Measurements from ENCODE around the gene SMIM44. TPM values are rescaled to one million over a fixed set of nuclear protein-coding genes. Genes with fewer than 3 reads are reported as not detected.

The SMIM44 gene
- total RNA-seq, 1 experiment from 2014 or later: not detected

- in situ Hi-C loops (cut with HindIII; ENCODE audit: low pct_unique_long_range_greater_than_20kb, low sequenced_read_pairs): no loop called here
- no peaks in the 10 kb centered on the region for H3K9me3 ChIP-seq (ENCODE audit: control insufficient read depth, insufficient read depth, low read depth, low read length)
- no peaks in the 10 kb centered on the region for H3K4me1 ChIP-seq (ENCODE audit: control insufficient read depth, insufficient read depth, low read length)
- no peak overlapping the region for H3K27ac ChIP-seq (ENCODE audit: low read length)
- DNase-seq (ENCODE audit: low read depth, low spot score): no peak
- no peaks in the 10 kb centered on the region for H3K36me3 ChIP-seq (ENCODE audit: control insufficient read depth, insufficient read depth, low read length)
- BruUV-seq (replicated peaks): no TSS peak
- ChIA-PET POLR2A (no interaction called here), CTCF (interaction anchor here (0.7 kb wide), 1 partner anchor 124 kb away, joined by 4 read pairs; no protein-coding TSS in a partner anchor)
- no peak overlapping the region for H3K4me3 ChIP-seq (ENCODE audit: low read depth in 2 of 2, low read length in 2 of 2)
- TF ChIP-seq POLR2AphosphoS5 (IDR thresholded peaks at IDR 0.05; ENCODE audit: low read depth, low read length): peak; percentile 35; the same call in 1 of the 2 replicates
- TF ChIP-seq TCF7L2 (IDR thresholded peaks at IDR 0.05; ENCODE audit: low read depth, low read length): no peak
- TF ChIP-seq, protein P1, sequence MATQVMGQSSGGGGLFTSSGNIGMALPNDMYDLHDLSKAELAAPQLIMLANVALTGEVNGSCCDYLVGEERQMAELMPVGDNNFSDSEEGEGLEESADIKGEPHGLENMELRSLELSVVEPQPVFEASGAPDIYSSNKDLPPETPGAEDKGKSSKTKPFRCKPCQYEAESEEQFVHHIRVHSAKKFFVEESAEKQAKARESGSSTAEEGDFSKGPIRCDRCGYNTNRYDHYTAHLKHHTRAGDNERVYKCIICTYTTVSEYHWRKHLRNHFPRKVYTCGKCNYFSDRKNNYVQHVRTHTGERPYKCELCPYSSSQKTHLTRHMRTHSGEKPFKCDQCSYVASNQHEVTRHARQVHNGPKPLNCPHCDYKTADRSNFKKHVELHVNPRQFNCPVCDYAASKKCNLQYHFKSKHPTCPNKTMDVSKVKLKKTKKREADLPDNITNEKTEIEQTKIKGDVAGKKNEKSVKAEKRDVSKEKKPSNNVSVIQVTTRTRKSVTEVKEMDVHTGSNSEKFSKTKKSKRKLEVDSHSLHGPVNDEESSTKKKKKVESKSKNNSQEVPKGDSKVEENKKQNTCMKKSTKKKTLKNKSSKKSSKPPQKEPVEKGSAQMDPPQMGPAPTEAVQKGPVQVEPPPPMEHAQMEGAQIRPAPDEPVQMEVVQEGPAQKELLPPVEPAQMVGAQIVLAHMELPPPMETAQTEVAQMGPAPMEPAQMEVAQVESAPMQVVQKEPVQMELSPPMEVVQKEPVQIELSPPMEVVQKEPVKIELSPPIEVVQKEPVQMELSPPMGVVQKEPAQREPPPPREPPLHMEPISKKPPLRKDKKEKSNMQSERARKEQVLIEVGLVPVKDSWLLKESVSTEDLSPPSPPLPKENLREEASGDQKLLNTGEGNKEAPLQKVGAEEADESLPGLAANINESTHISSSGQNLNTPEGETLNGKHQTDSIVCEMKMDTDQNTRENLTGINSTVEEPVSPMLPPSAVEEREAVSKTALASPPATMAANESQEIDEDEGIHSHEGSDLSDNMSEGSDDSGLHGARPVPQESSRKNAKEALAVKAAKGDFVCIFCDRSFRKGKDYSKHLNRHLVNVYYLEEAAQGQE (IDR thresholded peaks at IDR 0.05; ENCODE audit: insufficient read depth in 1 of 2, low read depth in 2 of 2, low read length in 1 of 2): no peak
- intact Hi-C loops (cut with micrococcal nuclease; ENCODE audit: unreplicated experiment): no loop called here
- ATAC-seq: no peak
- H3K27me3 ChIP-seq (ENCODE audit: control insufficient read depth, insufficient read depth, low read length): no peaks in the 10 kb centered on the region
Observed at GRCh38 chr19:3467437-3468198, 15.6 kb downstream of the SMIM44 start.

GRCh38 chr19:3466635-3467034 lies 16.6 kb downstream of the SMIM44 start:
- Histone ChIP-seq H3K4me1 (ENCODE audit: control insufficient read depth, insufficient read depth, low read length) (no peaks in the 10 kb centered on the region), H3K27ac (ENCODE audit: low read length) (no peak overlapping the region)
- no peak for DNase-seq (ENCODE audit: low read depth, low spot score)

More at GRCh38 chr19:3466635-3467034, 16.6 kb downstream of the SMIM44 start:
- no peaks in the 10 kb centered on the region for H3K9me3 ChIP-seq (ENCODE audit: control insufficient read depth, insufficient read depth, low read depth, low read length)
- POLR2A ChIA-PET: interaction anchor here (0.6 kb wide), 1 partner anchor 169 kb away, joined by 3 read pairs; no protein-coding TSS in a partner anchor
- no peaks in the 10 kb centered on the region for H3K27me3 ChIP-seq (ENCODE audit: control insufficient read depth, insufficient read depth, low read length)
- CTCF ChIA-PET: interaction anchor here (0.6 kb wide), 1 partner anchor 140 kb away, joined by 3 read pairs; no protein-coding TSS in a partner anchor
- in situ Hi-C loops (cut with HindIII; ENCODE audit: low pct_unique_long_range_greater_than_20kb, low sequenced_read_pairs) (no loop called here), intact Hi-C loops (cut with micrococcal nuclease; ENCODE audit: unreplicated experiment) (no loop called here)
- H3K36me3 ChIP-seq (ENCODE audit: control insufficient read depth, insufficient read depth, low read length): no peaks in the 10 kb centered on the region
- H3K4me3 ChIP-seq (ENCODE audit: low read depth in 2 of 2, low read length in 2 of 2): no peak overlapping the region
- ATAC-seq: no peak
- no peak for TF ChIP-seq SIN3A (IDR thresholded peaks at IDR 0.05; ENCODE audit: borderline replicate concordance, insufficient read depth, low read depth, low read length)
- TF ChIP-seq CTCF (IDR thresholded peaks at IDR 0.05): no peak
- TF ChIP-seq, protein P1 (IDR thresholded peaks at IDR 0.05; ENCODE audit: insufficient read depth in 1 of 2, low read depth in 2 of 2, low read length in 1 of 2): no peak
- TF ChIP-seq POLR2AphosphoS5 (IDR thresholded peaks at IDR 0.05; ENCODE audit: low read depth, low read length): no peak
- no peak for TF ChIP-seq TCF7L2 (IDR thresholded peaks at IDR 0.05; ENCODE audit: low read depth, low read length)
- BruUV-seq (replicated peaks): no TSS peak

Data from Panc1 (cell line).